OCI-LY1 (cell line): ENCODE measurements around the gene S1PR2.
A peak's percentile ranks its signal among the peaks of the same experiment; 100 is the strongest.
"Not testable (repeated sequence)": the region's sequence is repeated elsewhere in the genome, so short reads cannot be mapped to it uniquely, and the experiment has no call there.

Source experiments
- H2AFZ ChIP-seq: fragments of 200-600 bp; sonication (generic), shearing (Covaris generic); 2 replicates; pipeline ENCODE4 v1.6.0; 2014; ENCODE audit warnings: antibody characterized with exemption, mild to moderate bottlenecking, low read length
- H3F3A ChIP-seq: fragments of 200-600 bp; sonication (generic), shearing (Covaris generic); 2 replicates; pipeline ENCODE4 v1.6.0; 2014; ENCODE audit warnings: mild to moderate bottlenecking, antibody characterized with exemption, low read length, moderate library complexity; ENCODE audit not compliant: insufficient read depth
- H3K27ac ChIP-seq: fragments of 200-600 bp; sonication (generic); 2 replicates; pipeline ENCODE4 v1.5.1; 2014; ENCODE audit warnings: low read length, mixed run types, mild to moderate bottlenecking, low read depth; ENCODE audit not compliant: poor library complexity, severe bottlenecking
- H3K27me3 ChIP-seq: fragments of 200-600 bp; sonication (generic); 2 replicates; pipeline ENCODE4 v1.6.0; 2014; ENCODE audit warnings: antibody characterized with exemption, mild to moderate bottlenecking, low read length, moderate library complexity; ENCODE audit not compliant: insufficient read depth
- H3K36me3 ChIP-seq: fragments of 200-600 bp; sonication (generic); 2 replicates; pipeline ENCODE4 v1.6.1; 2014; ENCODE audit warnings: mild to moderate bottlenecking, antibody characterized with exemption, low read length, moderate library complexity, mixed read lengths; ENCODE audit not compliant: insufficient read depth
- H3K4me1 ChIP-seq: fragments of 200-600 bp; sonication (generic); 2 replicates; pipeline ENCODE4 v1.5.1; 2014; ENCODE audit warnings: mild to moderate bottlenecking, low read length, moderate library complexity; ENCODE audit not compliant: insufficient read depth, severe bottlenecking
- H3K4me2 ChIP-seq: fragments of 200-600 bp; sonication (generic), shearing (Covaris generic); 2 replicates; pipeline ENCODE4 v1.6.1; 2014; ENCODE audit warnings: low read length
- H3K4me3 ChIP-seq: fragments of 200-600 bp; sonication (generic); 2 replicates; pipeline ENCODE4 v1.5.1; 2014; ENCODE audit warnings: low read length, low read depth, mild to moderate bottlenecking, mixed read lengths; ENCODE audit not compliant: poor library complexity, severe bottlenecking
- H3K79me2 ChIP-seq: fragments of 200-600 bp; shearing (Covaris generic); 2 replicates; pipeline ENCODE4 v1.6.1; 2016; ENCODE audit warnings: mixed run types, low read length, mixed read lengths; ENCODE audit not compliant: insufficient read depth
- H3K9ac ChIP-seq: fragments of 200-600 bp; sonication (generic), shearing (Covaris generic); 2 replicates; pipeline ENCODE4 v1.6.1; 2014; ENCODE audit warnings: mild to moderate bottlenecking, low read length, mixed read lengths
- H3K9me2 ChIP-seq: fragments of 200-600 bp; sonication (generic), shearing (Covaris generic); 2 replicates; pipeline ENCODE4 v1.6.1; 2014; ENCODE audit warnings: low read depth, mild to moderate bottlenecking, low read length, mixed read lengths
- H3K9me3 ChIP-seq: fragments of 200-600 bp; shearing (Covaris generic); 2 replicates; pipeline ENCODE4 v1.6.1; 2014; ENCODE audit warnings: low read length, mixed read lengths
- H4K20me1 ChIP-seq: fragments of 200-600 bp; sonication (generic), shearing (Covaris generic); 2 replicates; pipeline ENCODE4 v1.6.0; 2016; ENCODE audit warnings: mild to moderate bottlenecking, low read length; ENCODE audit not compliant: insufficient read depth
- CTCF ChIP-seq: fragments of 200-600 bp; sonication (generic), shearing (Covaris generic); IDR thresholded peaks from 2 replicates; pipeline ENCODE4 v1.5.1; 2017; ENCODE audit warnings: mild to moderate bottlenecking, antibody characterized with exemption, low read length, moderate library complexity, mixed read lengths
- EZH2 ChIP-seq: fragments of 200-600 bp; sonication (generic), shearing (Covaris generic); IDR thresholded peaks from 2 replicates; pipeline ENCODE4 v1.8.0; 2017; ENCODE audit warnings: borderline replicate concordance, mixed run types, mild to moderate bottlenecking, antibody characterized with exemption, low read length, moderate library complexity, mixed read lengths

Gene S1PR2

GRCh38 chr19:10238172-10238783, 7.1 kb upstream of the S1PR2 start:
- no peaks in the 10 kb centered on the region for H3K79me2 ChIP-seq
- H4K20me1 ChIP-seq: no peaks in the 10 kb centered on the region
- no peaks in the 10 kb centered on the region for H3K9me3 ChIP-seq
- H2AFZ ChIP-seq: no peak overlapping the region
- H3F3A ChIP-seq: 0 out of 2 replicates have a peak, but pooled peaks cover 4% of the 10 kb centered on the region
- peaks cover 92% of the 10 kb centered on the region for H3K4me1 ChIP-seq
- no peaks in the 10 kb centered on the region for H3K36me3 ChIP-seq
- H3K27ac ChIP-seq: peak overlapping the region; percentile 98
- H3K4me3 ChIP-seq: no peak overlapping the region
- no peaks in the 10 kb centered on the region for H3K27me3 ChIP-seq
- H3K9ac ChIP-seq: peak overlapping the region; percentile 7; the same call in 1 of the 2 replicates
- H3K4me2 ChIP-seq: no peak overlapping the region; the same call in 1 of the 2 replicates
- no peaks in the 10 kb centered on the region for H3K9me2 ChIP-seq
- TF ChIP-seq CTCF (no peak), EZH2 (no peak)

- Histone ChIP-seq H3K4me1 (peaks cover 89% of the 10 kb centered on the region), H3F3A (0 out of 2 replicates have a peak, but pooled peaks cover 4% of the 10 kb centered on the region), H3K4me3 (no peak overlapping the region), H3K79me2 (no peaks in the 10 kb centered on the region), H2AFZ (no peak overlapping the region), H3K27ac (peak overlapping the region; percentile 98), H3K9me3 (no peaks in the 10 kb centered on the region), H3K9ac (peak overlapping the region; percentile 7; the same call in 1 of the 2 replicates), H3K4me2 (no peak overlapping the region; the same call in 1 of the 2 replicates), H3K27me3 (no peaks in the 10 kb centered on the region), H3K9me2 (no peaks in the 10 kb centered on the region), H3K36me3 (no peaks in the 10 kb centered on the region), H4K20me1 (no peaks in the 10 kb centered on the region)
- TF ChIP-seq EZH2 (no peak), CTCF (no peak)
Measured at GRCh38 chr19:10237702-10238101, 6.6 kb upstream of the S1PR2 start.

GRCh38 chr19:10235409-10235808, 4.3 kb upstream of the S1PR2 start:
- H3K27ac ChIP-seq: peak overlapping the region; percentile 98
- H3F3A ChIP-seq, H4K20me1 ChIP-seq, H3K27me3 ChIP-seq, H3K79me2 ChIP-seq, H2AFZ ChIP-seq, H3K9me3 ChIP-seq, H3K9me2 ChIP-seq, H3K36me3 ChIP-seq: not testable (repeated sequence)
- peak overlapping the region; percentile 67 for H3K4me2 ChIP-seq
- H3K9ac ChIP-seq: peak overlapping the region; percentile 59
- H3K4me3 ChIP-seq: peak overlapping the region; percentile 38
- peaks cover 81% of the 10 kb centered on the region for H3K4me1 ChIP-seq

- peaks cover 5% of the 10 kb centered on the region; the same call in 1 of the 2 replicates for H3K36me3 ChIP-seq
- H3K9me2 ChIP-seq: no peaks in the 10 kb centered on the region
- TF ChIP-seq CTCF (no peak), EZH2 (no peak)
- H3K9me3 ChIP-seq: no peaks in the 10 kb centered on the region
- H2AFZ ChIP-seq: no peak overlapping the region
- H3K9ac ChIP-seq: peak overlapping the region; percentile 20; the same call in 1 of the 2 replicates
- no peak overlapping the region for H3K4me3 ChIP-seq
- H3K4me2 ChIP-seq: peak overlapping the region; percentile 14; the same call in 1 of the 2 replicates
- no peaks in the 10 kb centered on the region for H3K27me3 ChIP-seq
- no peaks in the 10 kb centered on the region for H4K20me1 ChIP-seq
- H3K4me1 ChIP-seq: peaks cover 77% of the 10 kb centered on the region
- peaks cover 8% of the 10 kb centered on the region; the same call in 1 of the 2 replicates for H3F3A ChIP-seq
- peaks cover 13% of the 10 kb centered on the region for H3K79me2 ChIP-seq
- H3K27ac ChIP-seq: peak overlapping the region; percentile 98
Measured at GRCh38 chr19:10235003-10235402, 3.9 kb upstream of the S1PR2 start.
